Measurements from ENCODE around the gene ERG.

The ERG gene

DNA sequence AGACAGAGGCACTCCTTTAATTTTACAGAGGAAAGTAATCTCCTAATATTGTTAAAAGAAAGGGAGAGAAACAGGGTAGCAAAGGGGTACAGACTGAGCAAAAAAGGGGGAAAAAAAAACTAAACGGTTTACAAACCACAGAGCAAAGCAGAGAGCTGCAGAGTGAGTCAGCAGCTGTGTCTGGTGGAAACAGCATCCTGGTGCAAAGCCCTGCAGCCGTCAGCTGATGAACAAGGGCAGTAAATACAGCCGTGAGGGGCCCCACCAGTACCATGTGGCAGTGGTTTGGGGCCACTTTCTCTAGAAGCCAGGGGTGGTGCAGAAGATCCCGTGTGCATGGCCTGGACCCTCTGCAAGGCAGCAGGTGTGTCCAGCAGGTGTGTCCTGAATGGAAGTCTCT lies 111.3 kb downstream of the ERG start:
- H3K27ac ChIP-seq = no peak overlapping the region
- CTCF ChIA-PET = interaction anchor here (0.6 kb wide), 1 partner anchor 44 kb away, joined by 5 read pairs; no protein-coding TSS in a partner anchor
- DNase-seq (ENCODE audit: low spot score) = no peak
- POLR2A ChIA-PET (ENCODE audit: low non-redundant PET) = no interaction called here
- TF ChIP-seq, protein P1, sequence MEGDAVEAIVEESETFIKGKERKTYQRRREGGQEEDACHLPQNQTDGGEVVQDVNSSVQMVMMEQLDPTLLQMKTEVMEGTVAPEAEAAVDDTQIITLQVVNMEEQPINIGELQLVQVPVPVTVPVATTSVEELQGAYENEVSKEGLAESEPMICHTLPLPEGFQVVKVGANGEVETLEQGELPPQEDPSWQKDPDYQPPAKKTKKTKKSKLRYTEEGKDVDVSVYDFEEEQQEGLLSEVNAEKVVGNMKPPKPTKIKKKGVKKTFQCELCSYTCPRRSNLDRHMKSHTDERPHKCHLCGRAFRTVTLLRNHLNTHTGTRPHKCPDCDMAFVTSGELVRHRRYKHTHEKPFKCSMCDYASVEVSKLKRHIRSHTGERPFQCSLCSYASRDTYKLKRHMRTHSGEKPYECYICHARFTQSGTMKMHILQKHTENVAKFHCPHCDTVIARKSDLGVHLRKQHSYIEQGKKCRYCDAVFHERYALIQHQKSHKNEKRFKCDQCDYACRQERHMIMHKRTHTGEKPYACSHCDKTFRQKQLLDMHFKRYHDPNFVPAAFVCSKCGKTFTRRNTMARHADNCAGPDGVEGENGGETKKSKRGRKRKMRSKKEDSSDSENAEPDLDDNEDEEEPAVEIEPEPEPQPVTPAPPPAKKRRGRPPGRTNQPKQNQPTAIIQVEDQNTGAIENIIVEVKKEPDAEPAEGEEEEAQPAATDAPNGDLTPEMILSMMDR (conservative IDR thresholded peaks at IDR 0.05; ENCODE audit: low read depth) = no peak

DNA sequence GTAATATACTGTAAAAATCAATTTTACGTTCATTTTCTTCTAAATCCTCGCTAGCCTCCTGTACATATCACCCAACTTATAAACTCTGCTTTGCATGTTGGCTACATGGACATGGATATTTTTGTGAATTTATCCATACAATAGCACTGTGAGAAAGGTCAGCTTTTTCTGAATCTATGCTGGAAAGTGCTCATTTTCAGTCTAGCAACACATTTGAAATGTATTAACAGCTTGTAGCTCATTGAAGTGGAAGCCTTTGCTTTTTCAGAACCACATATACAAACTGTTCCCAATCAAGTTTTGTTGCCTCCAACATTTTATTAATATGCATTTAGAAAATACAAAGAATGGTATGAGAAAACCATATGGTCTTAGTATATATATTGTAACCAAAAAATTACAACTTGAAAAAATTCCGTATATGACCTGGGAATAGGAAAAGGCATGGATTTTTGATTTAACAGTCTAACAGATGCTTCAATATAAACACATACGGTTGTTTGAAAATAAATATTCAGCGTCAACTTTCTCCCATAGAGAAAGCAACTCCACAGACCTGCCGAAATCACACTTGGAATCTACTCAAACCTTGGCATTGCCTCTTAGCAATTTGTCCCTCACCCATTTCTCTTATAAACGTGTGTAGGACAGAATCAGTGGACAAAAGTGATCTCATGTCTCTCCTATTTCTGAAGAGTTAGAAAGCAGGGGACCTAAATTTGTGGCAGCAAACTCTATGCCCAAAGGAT lies 112.7 kb downstream of the ERG start:
- CTCF ChIA-PET = interaction anchor here (1.3 kb wide), 1 partner anchor 29 kb away, joined by 7 read pairs; no protein-coding TSS in a partner anchor
- DNase-seq (ENCODE audit: low spot score) = no peak
- TF ChIP-seq, protein P1 (conservative IDR thresholded peaks at IDR 0.05; ENCODE audit: low read depth) = no peak
- POLR2A ChIA-PET (ENCODE audit: low non-redundant PET) = no interaction called here
- H3K27ac ChIP-seq = no peak overlapping the region

DNA sequence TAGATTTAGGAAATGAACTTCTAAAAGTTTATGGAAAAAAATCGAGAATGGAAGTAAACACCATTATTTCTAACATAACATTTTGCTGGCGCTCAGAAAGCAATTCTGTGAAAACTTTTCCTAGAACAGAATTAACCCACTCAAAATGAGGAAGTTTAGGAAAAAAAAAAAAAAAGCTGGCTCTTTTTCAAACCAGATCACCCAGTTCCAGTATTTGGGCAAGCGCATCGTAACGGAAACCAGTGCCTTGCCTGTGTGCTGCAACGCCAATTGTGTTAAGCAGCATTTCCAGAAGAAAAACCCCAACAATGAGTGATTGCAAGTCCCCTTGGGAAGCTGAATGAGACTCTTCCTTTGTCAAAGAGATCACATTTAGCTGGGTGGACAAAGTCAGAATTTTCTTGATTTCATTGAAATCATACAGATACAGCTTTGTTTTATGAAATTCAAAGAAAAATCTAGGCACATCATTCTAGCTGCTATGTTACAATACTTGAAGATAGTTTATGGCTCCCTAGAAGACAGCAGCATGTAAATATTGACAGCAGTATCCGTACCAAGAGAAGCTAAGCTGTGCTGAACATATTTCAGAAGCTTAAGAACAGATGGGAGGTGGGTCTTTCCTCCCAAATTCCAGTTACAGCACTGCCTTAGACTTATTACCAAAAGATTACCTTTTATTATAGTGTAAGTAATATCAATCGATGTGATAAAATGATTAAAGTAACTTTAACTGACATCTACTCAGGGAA lies 113.4 kb downstream of the ERG start:
- TF ChIP-seq, protein P1 (conservative IDR thresholded peaks at IDR 0.05; ENCODE audit: low read depth) = no peak
- CTCF ChIA-PET = interaction anchor here (1.3 kb wide), 1 partner anchor 28 kb away, joined by 7 read pairs; no protein-coding TSS in a partner anchor
- H3K27ac ChIP-seq = no peak overlapping the region
- no peak for DNase-seq (ENCODE audit: low spot score)
- POLR2A ChIA-PET (ENCODE audit: low non-redundant PET) = no interaction called here

DNA sequence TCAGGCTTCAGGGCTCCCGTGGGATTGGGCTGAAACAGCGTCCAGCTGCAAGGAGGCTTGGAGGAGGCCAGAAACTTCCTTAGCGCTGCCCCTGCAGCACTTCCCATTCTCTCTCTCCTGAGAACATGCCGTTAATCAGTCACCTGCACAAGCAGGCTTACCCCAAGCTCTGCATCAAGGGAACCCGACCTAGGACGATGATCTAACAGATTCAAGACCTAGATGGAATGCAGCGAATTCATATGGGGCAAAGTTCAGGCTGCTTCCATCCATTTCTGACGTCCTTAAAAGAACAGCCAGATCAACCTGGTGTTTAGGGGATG lies 114.1 kb downstream of the ERG start:
- ChIA-PET CTCF (interaction anchor here (1.3 kb wide), 1 partner anchor 28 kb away, joined by 7 read pairs; no protein-coding TSS in a partner anchor), POLR2A (ENCODE audit: low non-redundant PET) (no interaction called here)
- TF ChIP-seq, protein P1 (conservative IDR thresholded peaks at IDR 0.05; ENCODE audit: low read depth) = no peak
- DNase-seq (ENCODE audit: low spot score) = no peak
- no peak overlapping the region for H3K27ac ChIP-seq

DNA sequence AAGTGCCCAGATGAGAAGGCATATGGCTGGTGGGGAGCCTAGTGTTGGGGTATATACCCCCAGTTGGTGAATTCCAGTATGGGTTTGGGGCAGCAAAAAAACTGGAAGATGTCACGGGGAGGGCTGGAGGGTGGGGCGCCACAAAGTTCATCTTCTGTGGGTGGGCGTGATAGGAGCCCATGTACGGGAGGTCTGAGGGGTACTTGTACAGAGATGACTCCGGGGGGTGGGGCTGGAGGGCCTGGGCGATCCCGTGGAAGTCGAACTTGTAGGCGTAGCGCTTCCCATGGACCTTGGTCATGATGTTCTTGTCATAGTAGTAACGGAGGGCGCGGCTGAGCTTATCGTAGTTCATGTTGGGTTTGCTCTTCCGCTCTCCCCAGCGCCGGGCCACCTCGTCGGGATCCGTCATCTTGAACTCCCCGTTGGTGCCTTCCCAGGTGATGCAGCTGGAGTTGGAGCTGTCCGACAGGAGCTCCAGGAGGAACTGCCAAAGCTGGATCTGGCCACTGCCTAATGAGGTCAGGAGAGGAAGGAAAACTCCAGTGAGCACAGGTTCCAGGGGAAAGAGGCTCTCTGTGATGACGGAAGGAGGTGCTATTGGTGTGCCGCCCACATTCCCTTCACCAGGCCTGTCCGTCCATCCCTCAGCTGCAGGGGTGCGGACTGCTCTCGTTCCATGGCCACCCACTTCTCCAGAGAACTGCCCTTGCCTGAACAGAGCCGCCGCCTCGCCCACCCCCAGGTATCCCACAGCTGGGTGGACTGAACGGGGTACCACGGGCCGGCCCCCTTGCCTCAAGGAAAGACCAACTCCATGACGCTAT lies 114.7 kb downstream of the ERG start:
- CTCF ChIA-PET = no interaction called here
- DNase-seq (ENCODE audit: low spot score) = no peak
- TF ChIP-seq, protein P1 (conservative IDR thresholded peaks at IDR 0.05; ENCODE audit: low read depth) = no peak
- H3K27ac ChIP-seq = no peak overlapping the region
- POLR2A ChIA-PET (ENCODE audit: low non-redundant PET) = no interaction called here

DNA sequence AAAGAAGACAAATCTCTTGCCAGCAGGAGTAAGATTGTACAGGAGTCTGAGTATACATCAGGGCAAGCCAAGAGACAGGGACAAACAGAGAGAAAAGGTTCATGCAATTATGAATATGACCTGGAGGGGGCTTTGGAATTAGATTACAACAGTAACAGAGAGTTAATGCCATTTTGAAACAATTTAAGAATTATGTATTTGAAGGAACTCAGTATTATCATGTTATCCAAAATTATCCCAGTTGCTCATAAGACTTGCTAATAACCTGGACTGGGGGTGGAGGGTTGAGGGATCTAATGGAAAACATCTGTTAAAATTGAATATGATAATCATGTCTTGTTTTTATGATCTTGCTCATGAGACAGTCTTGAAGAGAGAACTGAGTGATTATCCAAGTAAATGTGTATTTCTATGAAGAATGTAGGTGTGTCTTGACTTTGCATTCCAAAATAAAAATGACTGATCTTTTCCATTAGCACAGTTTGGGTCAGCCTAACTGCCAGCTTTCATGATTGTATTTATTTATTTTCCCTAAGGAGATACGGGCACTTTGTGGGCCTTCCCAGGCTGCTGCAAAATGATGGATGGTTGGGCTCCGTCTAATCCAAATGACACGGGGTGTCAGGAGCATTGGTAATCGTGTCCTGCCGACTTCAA lies 117.7 kb downstream of the ERG start:
- peak; percentile 30 for DNase-seq (ENCODE audit: low spot score)
- TF ChIP-seq, protein P1 (conservative IDR thresholded peaks at IDR 0.05; ENCODE audit: low read depth) = 0 out of 2 replicates have a peak, but pooled peaks have one; percentile 15

More for the DNA sequence above, 117.7 kb downstream of the ERG start:
- ChIA-PET POLR2A (ENCODE audit: low non-redundant PET) (no interaction called here), CTCF (interaction anchor here (0.7 kb wide), 1 partner anchor 22 kb away, joined by 3 read pairs; no protein-coding TSS in a partner anchor)
- H3K27ac ChIP-seq = no peak overlapping the region
